ENCODE data around the gene FADS6.

DNA sequence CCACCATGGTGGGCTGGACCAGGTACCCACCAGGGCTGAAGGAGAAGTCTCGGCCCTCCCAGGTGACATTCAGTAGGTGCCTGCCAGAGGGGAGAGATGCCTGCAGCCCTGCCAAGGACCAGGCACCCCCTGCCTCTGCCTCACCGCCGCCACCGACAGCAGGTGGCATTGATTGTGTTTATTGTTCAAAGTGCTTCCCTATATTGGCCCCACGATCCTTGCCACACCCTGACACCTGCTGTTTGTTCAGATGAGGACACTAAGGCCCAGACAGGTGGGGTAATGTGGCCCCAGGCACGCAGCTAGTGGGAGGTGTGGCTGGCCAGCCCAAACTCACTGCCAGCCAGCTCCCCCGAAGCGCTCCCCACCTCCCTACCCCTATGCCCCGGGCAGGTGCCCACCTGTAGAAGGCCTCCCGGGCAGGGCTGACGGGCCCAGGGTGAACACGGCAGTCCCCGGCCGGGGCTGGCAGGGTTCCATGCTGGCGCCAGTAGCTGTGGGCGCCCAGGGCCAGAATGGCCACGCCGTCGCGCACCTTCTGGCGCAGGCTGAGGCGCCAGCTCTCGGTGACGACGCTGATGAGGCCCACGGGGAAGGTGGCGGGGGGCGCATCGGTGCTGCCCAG lies 41.7 kb downstream of the FADS6 start:
- no peak for TF ChIP-seq POLR2AphosphoS5 (IDR thresholded peaks at IDR 0.05; ENCODE audit: low read depth, low read length)
- no peak for TF ChIP-seq TCF7L2 (IDR thresholded peaks at IDR 0.05; ENCODE audit: low read depth, low read length)
- TF ChIP-seq, protein P1, sequence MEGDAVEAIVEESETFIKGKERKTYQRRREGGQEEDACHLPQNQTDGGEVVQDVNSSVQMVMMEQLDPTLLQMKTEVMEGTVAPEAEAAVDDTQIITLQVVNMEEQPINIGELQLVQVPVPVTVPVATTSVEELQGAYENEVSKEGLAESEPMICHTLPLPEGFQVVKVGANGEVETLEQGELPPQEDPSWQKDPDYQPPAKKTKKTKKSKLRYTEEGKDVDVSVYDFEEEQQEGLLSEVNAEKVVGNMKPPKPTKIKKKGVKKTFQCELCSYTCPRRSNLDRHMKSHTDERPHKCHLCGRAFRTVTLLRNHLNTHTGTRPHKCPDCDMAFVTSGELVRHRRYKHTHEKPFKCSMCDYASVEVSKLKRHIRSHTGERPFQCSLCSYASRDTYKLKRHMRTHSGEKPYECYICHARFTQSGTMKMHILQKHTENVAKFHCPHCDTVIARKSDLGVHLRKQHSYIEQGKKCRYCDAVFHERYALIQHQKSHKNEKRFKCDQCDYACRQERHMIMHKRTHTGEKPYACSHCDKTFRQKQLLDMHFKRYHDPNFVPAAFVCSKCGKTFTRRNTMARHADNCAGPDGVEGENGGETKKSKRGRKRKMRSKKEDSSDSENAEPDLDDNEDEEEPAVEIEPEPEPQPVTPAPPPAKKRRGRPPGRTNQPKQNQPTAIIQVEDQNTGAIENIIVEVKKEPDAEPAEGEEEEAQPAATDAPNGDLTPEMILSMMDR (IDR thresholded peaks at IDR 0.05) = no peak
- TF ChIP-seq, protein P2, sequence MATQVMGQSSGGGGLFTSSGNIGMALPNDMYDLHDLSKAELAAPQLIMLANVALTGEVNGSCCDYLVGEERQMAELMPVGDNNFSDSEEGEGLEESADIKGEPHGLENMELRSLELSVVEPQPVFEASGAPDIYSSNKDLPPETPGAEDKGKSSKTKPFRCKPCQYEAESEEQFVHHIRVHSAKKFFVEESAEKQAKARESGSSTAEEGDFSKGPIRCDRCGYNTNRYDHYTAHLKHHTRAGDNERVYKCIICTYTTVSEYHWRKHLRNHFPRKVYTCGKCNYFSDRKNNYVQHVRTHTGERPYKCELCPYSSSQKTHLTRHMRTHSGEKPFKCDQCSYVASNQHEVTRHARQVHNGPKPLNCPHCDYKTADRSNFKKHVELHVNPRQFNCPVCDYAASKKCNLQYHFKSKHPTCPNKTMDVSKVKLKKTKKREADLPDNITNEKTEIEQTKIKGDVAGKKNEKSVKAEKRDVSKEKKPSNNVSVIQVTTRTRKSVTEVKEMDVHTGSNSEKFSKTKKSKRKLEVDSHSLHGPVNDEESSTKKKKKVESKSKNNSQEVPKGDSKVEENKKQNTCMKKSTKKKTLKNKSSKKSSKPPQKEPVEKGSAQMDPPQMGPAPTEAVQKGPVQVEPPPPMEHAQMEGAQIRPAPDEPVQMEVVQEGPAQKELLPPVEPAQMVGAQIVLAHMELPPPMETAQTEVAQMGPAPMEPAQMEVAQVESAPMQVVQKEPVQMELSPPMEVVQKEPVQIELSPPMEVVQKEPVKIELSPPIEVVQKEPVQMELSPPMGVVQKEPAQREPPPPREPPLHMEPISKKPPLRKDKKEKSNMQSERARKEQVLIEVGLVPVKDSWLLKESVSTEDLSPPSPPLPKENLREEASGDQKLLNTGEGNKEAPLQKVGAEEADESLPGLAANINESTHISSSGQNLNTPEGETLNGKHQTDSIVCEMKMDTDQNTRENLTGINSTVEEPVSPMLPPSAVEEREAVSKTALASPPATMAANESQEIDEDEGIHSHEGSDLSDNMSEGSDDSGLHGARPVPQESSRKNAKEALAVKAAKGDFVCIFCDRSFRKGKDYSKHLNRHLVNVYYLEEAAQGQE (IDR thresholded peaks at IDR 0.05; ENCODE audit: insufficient read depth in 1 of 2, low read depth in 2 of 2, low read length in 1 of 2) = no peak
- no peak for TF ChIP-seq SIN3A (IDR thresholded peaks at IDR 0.05; ENCODE audit: borderline replicate concordance, insufficient read depth, low read depth, low read length)

All from Panc1 (cell line).